ENCODE results near the gene RALGPS1.

Gene RALGPS1

DNA sequence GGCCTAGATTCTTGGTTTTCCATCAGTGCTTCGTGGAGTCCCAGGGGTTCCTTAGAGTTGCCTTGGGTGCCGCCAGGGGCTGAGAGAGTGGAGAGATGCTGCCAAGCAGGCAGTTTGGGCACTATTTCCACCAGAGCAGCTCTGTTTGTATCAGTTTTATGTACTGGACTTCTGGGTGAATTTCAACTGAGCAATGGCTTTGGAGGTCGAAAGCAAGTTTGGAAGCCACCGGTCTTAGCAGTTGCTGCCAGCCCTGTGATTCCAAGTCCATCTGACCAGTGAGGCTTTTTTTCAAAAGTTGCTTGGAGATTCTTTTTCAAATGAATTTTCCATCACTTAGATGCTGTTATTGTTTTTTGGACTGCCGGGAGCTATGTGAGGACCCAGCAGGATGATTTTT is 139.4 kb downstream of the RALGPS1 start:
- no peak for DNase-seq (ENCODE audit: low read depth in 1 of 2, low spot score in 1 of 2)
- TF ChIP-seq POLR2AphosphoS5 (IDR thresholded peaks at IDR 0.05; ENCODE audit: low read depth) (no peak), SPI1 (IDR thresholded peaks at IDR 0.05; ENCODE audit: borderline replicate concordance, low read depth) (no peak), GABPA (IDR thresholded peaks at IDR 0.05; ENCODE audit: low read depth) (no peak)
- TF ChIP-seq, protein P1, sequence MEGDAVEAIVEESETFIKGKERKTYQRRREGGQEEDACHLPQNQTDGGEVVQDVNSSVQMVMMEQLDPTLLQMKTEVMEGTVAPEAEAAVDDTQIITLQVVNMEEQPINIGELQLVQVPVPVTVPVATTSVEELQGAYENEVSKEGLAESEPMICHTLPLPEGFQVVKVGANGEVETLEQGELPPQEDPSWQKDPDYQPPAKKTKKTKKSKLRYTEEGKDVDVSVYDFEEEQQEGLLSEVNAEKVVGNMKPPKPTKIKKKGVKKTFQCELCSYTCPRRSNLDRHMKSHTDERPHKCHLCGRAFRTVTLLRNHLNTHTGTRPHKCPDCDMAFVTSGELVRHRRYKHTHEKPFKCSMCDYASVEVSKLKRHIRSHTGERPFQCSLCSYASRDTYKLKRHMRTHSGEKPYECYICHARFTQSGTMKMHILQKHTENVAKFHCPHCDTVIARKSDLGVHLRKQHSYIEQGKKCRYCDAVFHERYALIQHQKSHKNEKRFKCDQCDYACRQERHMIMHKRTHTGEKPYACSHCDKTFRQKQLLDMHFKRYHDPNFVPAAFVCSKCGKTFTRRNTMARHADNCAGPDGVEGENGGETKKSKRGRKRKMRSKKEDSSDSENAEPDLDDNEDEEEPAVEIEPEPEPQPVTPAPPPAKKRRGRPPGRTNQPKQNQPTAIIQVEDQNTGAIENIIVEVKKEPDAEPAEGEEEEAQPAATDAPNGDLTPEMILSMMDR (IDR thresholded peaks at IDR 0.05; ENCODE audit: insufficient read depth, low read length), result no peak
- TF ChIP-seq, protein P2, sequence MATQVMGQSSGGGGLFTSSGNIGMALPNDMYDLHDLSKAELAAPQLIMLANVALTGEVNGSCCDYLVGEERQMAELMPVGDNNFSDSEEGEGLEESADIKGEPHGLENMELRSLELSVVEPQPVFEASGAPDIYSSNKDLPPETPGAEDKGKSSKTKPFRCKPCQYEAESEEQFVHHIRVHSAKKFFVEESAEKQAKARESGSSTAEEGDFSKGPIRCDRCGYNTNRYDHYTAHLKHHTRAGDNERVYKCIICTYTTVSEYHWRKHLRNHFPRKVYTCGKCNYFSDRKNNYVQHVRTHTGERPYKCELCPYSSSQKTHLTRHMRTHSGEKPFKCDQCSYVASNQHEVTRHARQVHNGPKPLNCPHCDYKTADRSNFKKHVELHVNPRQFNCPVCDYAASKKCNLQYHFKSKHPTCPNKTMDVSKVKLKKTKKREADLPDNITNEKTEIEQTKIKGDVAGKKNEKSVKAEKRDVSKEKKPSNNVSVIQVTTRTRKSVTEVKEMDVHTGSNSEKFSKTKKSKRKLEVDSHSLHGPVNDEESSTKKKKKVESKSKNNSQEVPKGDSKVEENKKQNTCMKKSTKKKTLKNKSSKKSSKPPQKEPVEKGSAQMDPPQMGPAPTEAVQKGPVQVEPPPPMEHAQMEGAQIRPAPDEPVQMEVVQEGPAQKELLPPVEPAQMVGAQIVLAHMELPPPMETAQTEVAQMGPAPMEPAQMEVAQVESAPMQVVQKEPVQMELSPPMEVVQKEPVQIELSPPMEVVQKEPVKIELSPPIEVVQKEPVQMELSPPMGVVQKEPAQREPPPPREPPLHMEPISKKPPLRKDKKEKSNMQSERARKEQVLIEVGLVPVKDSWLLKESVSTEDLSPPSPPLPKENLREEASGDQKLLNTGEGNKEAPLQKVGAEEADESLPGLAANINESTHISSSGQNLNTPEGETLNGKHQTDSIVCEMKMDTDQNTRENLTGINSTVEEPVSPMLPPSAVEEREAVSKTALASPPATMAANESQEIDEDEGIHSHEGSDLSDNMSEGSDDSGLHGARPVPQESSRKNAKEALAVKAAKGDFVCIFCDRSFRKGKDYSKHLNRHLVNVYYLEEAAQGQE (IDR thresholded peaks at IDR 0.05; ENCODE audit: insufficient replicate concordance, low read depth), result no peak
- Histone ChIP-seq H3K4me3 (replicated peaks; ENCODE audit: insufficient read depth, low read length) (no peak overlapping the region), H3K27ac (replicated peaks) (no peak overlapping the region), H3K27me3 (ENCODE audit: insufficient read depth, poor library complexity, severe bottlenecking) (no peaks in the 10 kb centered on the region)

- H3K27ac ChIP-seq (replicated peaks), result no peak overlapping the region
- H3K27me3 ChIP-seq (ENCODE audit: insufficient read depth, poor library complexity, severe bottlenecking), result no peaks in the 10 kb centered on the region
- TF ChIP-seq POLR2AphosphoS5 (IDR thresholded peaks at IDR 0.05; ENCODE audit: low read depth), result no peak
- TF ChIP-seq, protein P2 (IDR thresholded peaks at IDR 0.05; ENCODE audit: insufficient replicate concordance, low read depth), result no peak
- TF ChIP-seq, protein P1 (IDR thresholded peaks at IDR 0.05; ENCODE audit: insufficient read depth, low read length), result no peak
- no peak for TF ChIP-seq SPI1 (IDR thresholded peaks at IDR 0.05; ENCODE audit: borderline replicate concordance, low read depth)
- TF ChIP-seq GABPA (IDR thresholded peaks at IDR 0.05; ENCODE audit: low read depth), result no peak
- DNase-seq (ENCODE audit: low read depth in 1 of 2, low spot score in 1 of 2), result no peak
- H3K4me3 ChIP-seq (replicated peaks; ENCODE audit: insufficient read depth, low read length), result no peak overlapping the region
Observed at GRCh38 chr9:127055745-127056402, 141.3 kb downstream of the RALGPS1 start.

DNA sequence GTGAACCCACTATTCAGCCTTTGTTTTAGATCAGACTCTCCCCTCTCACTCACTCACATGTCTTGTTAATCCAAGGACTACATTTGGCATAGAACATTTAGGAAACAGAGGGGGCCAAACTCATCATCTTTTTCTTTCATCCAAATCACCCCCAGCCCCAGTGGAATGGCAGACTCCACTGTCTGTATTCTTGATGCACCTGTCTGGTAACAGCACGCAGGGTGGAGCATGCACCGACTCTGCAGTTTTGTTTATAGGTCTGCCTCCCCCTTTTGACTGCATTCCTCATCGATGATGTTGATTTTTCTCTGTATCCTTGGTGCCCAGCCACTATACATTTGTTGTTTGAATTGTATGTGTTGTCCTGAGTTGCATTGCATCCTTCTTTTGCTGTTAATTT is 141.9 kb downstream of the RALGPS1 start:
- TF ChIP-seq, protein P2 (IDR thresholded peaks at IDR 0.05; ENCODE audit: insufficient replicate concordance, low read depth), result no peak
- no peak for TF ChIP-seq SPI1 (IDR thresholded peaks at IDR 0.05; ENCODE audit: borderline replicate concordance, low read depth)
- TF ChIP-seq POLR2AphosphoS5 (IDR thresholded peaks at IDR 0.05; ENCODE audit: low read depth), result no peak
- TF ChIP-seq GABPA (IDR thresholded peaks at IDR 0.05; ENCODE audit: low read depth), result no peak
- TF ChIP-seq, protein P1 (IDR thresholded peaks at IDR 0.05; ENCODE audit: insufficient read depth, low read length), result no peak
- Histone ChIP-seq H3K4me3 (replicated peaks; ENCODE audit: insufficient read depth, low read length) (no peak overlapping the region), H3K27me3 (ENCODE audit: insufficient read depth, poor library complexity, severe bottlenecking) (no peaks in the 10 kb centered on the region), H3K27ac (replicated peaks) (no peak overlapping the region)
- DNase-seq (ENCODE audit: low read depth in 1 of 2, low spot score in 1 of 2), result no peak
